Measurements from ENCODE around the gene NAPB.

The NAPB gene

DNA sequence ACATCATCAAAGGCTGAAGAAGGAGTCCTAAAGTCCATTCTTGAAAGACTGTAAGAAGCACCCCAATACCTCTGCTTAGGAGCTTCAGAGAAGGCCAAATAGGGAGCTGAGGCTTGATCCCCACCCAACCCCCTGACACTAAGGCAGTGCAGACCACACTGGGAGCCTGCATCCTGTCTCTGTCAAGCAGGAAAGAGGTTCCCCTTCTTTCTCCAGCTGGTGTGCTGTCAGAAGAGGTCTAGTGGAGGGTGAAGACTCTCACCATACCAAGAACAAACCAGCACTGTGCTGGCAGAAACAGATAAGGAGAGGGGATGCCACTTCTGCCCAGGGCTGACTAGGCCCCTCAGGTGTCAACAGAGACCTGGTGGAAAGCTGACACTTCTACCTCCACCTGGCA, 39.4 kb downstream of the NAPB start:
- H3K4me3 ChIP-seq (ENCODE audit: low read length), result no peak overlapping the region
- TF ChIP-seq, protein P1, sequence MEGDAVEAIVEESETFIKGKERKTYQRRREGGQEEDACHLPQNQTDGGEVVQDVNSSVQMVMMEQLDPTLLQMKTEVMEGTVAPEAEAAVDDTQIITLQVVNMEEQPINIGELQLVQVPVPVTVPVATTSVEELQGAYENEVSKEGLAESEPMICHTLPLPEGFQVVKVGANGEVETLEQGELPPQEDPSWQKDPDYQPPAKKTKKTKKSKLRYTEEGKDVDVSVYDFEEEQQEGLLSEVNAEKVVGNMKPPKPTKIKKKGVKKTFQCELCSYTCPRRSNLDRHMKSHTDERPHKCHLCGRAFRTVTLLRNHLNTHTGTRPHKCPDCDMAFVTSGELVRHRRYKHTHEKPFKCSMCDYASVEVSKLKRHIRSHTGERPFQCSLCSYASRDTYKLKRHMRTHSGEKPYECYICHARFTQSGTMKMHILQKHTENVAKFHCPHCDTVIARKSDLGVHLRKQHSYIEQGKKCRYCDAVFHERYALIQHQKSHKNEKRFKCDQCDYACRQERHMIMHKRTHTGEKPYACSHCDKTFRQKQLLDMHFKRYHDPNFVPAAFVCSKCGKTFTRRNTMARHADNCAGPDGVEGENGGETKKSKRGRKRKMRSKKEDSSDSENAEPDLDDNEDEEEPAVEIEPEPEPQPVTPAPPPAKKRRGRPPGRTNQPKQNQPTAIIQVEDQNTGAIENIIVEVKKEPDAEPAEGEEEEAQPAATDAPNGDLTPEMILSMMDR (conservative IDR thresholded peaks at IDR 0.05; ENCODE audit: low read length), result no peak
- no peak for DNase-seq (ENCODE audit: low read depth)

DNA sequence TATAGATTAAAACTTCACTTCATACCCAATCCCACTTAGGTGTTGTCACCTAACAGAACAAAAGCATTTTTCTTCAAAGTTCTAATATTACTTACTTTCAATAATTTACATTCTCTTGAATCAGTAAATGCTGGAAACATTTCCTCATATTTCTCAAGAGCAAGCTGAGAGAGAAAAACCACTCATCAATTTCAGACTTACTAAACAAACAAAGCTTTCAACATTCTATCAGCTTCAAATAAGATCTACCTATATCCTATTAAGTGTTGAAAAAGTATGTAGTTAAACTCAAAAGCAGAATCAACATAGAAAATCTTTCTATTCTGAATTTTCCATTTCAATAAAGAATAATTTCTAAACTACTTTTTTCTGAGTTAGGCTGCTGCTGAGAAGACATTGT, 41.5 kb downstream of the NAPB start:
- no peak overlapping the region for H3K4me3 ChIP-seq (ENCODE audit: low read length)
- DNase-seq (ENCODE audit: low read depth), result no peak
- TF ChIP-seq, protein P1 (conservative IDR thresholded peaks at IDR 0.05; ENCODE audit: low read length), result no peak

DNA sequence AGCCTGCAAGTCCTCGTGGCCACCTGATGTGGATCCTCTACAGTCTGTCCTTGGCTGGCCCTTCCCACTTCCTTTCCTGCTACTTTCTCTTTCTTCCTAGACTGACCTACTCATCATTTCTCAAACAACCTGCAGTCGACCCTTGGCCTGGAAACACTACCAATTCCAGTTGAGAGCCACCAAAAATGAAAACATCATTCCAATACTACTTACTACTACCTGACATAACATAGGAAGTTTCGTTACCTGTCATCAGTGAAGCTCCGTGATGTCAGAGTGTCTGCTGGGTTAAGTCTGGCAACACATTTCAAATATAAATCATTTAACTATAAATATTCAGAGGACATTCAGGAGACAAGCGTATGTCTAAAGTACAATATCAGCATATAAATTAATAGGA, 45.5 kb downstream of the NAPB start:
- TF ChIP-seq, protein P1 (conservative IDR thresholded peaks at IDR 0.05; ENCODE audit: low read length), result no peak
- no peak for DNase-seq (ENCODE audit: low read depth)
- H3K4me3 ChIP-seq (ENCODE audit: low read length), result no peak overlapping the region

DNA sequence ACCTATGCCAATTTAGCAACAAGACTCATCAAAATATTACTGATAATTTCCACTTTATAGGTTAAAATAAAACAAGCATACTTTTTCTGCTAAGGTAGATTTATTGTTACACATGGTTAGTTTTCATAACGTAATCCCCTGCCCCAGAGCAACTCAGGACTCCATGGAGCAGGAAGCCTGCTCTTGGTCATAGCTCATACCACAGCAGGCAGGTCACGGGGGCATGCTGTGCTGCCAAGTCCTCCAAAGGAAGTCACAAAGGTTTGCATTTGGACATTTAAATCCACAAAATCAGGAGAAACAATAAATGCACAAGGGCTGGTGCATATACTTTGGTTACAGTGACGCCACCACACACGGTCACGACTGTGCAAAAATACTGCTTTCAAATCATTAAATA, 46.8 kb downstream of the NAPB start:
- no peak overlapping the region for H3K4me3 ChIP-seq (ENCODE audit: low read length)
- no peak for DNase-seq (ENCODE audit: low read depth)
- TF ChIP-seq, protein P1 (conservative IDR thresholded peaks at IDR 0.05; ENCODE audit: low read length), result no peak

DNA sequence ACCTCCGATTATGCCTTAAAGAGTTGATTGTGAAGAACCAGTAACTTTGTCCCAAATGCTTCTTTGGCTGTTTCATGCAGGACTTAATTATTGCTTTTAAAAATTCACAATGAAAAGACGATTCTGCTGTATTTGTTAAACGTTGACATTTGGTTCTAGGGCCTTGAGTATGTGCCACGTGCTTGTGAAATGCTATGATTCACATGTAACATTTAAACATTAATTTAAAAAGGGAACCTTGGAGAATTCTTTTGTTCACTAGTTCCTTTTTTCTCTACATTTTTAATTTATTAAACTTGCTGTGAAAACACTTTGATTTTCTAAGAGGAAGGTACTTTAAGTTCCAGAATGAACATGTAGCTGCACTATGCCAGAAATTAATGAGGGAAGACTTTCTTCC, 49.8 kb downstream of the NAPB start:
- H3K4me3 ChIP-seq (ENCODE audit: low read length), result no peak overlapping the region
- no peak for DNase-seq (ENCODE audit: low read depth)
- TF ChIP-seq, protein P1 (conservative IDR thresholded peaks at IDR 0.05; ENCODE audit: low read length), result no peak

DNA sequence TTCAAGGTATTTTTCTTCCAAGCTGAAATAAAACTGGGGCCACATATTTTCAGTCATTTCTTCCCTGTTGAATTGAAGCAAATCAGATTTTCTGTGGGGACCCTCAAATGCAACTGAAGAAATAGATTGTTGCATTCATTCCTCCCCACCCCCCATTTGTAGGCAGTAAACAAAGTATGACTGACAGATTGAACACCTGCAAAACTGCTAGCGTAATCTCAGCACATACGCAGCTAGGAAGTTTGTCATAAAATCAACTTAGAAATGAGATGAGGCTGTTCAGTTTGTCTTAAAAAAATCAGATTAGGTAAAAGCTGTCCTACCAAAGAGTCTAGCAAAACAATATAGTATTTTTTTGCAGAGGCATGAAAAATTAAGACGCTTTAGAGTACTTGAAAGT, 50.4 kb downstream of the NAPB start:
- TF ChIP-seq, protein P1 (conservative IDR thresholded peaks at IDR 0.05; ENCODE audit: low read length), result no peak
- no peak overlapping the region for H3K4me3 ChIP-seq (ENCODE audit: low read length)
- DNase-seq (ENCODE audit: low read depth), result no peak

DNA sequence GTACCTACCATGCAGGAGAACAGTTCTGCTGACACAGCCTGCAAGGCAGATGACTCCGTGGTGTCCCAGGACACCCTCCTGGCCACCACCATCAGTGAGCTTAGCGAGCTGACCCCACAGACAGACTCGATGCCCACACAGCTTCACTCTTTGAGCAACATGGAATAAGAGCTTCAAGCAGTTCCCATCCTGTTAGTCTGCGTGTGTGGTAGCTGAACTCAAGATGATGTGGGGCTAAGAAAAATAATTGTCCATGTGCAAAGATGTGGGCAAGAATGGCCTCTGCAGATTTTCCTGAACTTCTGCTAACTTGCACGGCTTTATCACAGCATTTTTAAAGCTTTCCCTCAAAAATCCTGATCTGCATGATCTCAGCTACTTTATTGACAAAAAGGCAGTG, 51.0 kb downstream of the NAPB start:
- DNase-seq (ENCODE audit: low read depth), result no peak
- TF ChIP-seq, protein P1 (conservative IDR thresholded peaks at IDR 0.05; ENCODE audit: low read length), result no peak
- no peak overlapping the region for H3K4me3 ChIP-seq (ENCODE audit: low read length)
